Measurements from ENCODE around the gene F8A3.
"Not testable (repeated sequence)": the region's sequence is repeated elsewhere in the genome, so short reads cannot be mapped to it uniquely, and the experiment has no call there.

The F8A3 gene

GRCh38 chrX:155458471-155458870, at the start of gene F8A3:
Gene F8A3 (minus strand): TSS chrX:155458620. CDS start chrX:155458600, 20 bp downstream.
- not testable (repeated sequence) for TF ChIP-seq GATA2, GATA3 (IDR thresholded peaks at IDR 0.05; ENCODE audit: low read depth, low read length)

- TF ChIP-seq GATA3 (IDR thresholded peaks at IDR 0.05; ENCODE audit: low read depth, low read length) = no peak
- TF ChIP-seq GATA2 (IDR thresholded peaks at IDR 0.05; ENCODE audit: low read depth, low read length) = no peak
Observed at GRCh38 chrX:155505296-155505695, 46.9 kb upstream of the F8A3 start.

GRCh38 chrX:155441097-155441496, 17.3 kb downstream of the F8A3 start:
- TF ChIP-seq GATA2 (IDR thresholded peaks at IDR 0.05; ENCODE audit: low read depth, low read length) = no peak
- no peak for TF ChIP-seq GATA3 (IDR thresholded peaks at IDR 0.05; ENCODE audit: low read depth, low read length)

GRCh38 chrX:155435744-155436112, 22.7 kb downstream of the F8A3 start:
- TF ChIP-seq GATA3 (IDR thresholded peaks at IDR 0.05; ENCODE audit: low read depth, low read length) (no peak), GATA2 (IDR thresholded peaks at IDR 0.05; ENCODE audit: low read depth, low read length) (no peak)

GRCh38 chrX:155434906-155435743, 23.3 kb downstream of the F8A3 start:
- no peak for TF ChIP-seq GATA2 (IDR thresholded peaks at IDR 0.05; ENCODE audit: low read depth, low read length)
- TF ChIP-seq GATA3 (IDR thresholded peaks at IDR 0.05; ENCODE audit: low read depth, low read length) = no peak

- no peak for TF ChIP-seq GATA3 (IDR thresholded peaks at IDR 0.05; ENCODE audit: low read depth, low read length)
- no peak for TF ChIP-seq GATA2 (IDR thresholded peaks at IDR 0.05; ENCODE audit: low read depth, low read length)
Observed at GRCh38 chrX:155417769-155418168, 40.7 kb downstream of the F8A3 start.

All from SH-SY5Y (cell line).